D721Med (cell line): ENCODE data around the gene ZNF287.

ENCODE experiments used
- DNase-seq: peaks from one replicate; pipeline ENCODE4 v3.0.0; 2011; ENCODE audit warnings: low spot score; ENCODE audit not compliant: insufficient read length
- FAIRE-seq: peaks from 2 replicates; lab custom pipeline; 2011; peaks lifted over from hg19 to GRCh38; lab: Jason Lieb, UNC
- CTCF ChIP-seq: IDR thresholded peaks from 2 replicates; pipeline ENCODE4 v1.5.1; 2012; ENCODE audit warnings: mild to moderate bottlenecking, control low read depth; ENCODE audit not compliant: insufficient read depth; ENCODE audit errors: missing control alignments

The ZNF287 gene

GRCh38 chr17:16568541-16569357, at the start of gene ZNF287:
Gene ZNF287, minus strand, starts transcription at chr17:16569204. Its CDS starts 1,473 bp downstream, at chr17:16567731.
- no peak for TF ChIP-seq CTCF
- FAIRE-seq: no peak
- peak; percentile 92 for DNase-seq

GRCh38 chr17:16617481-16618060, 48.6 kb upstream of the ZNF287 start:
- no peak for FAIRE-seq
- DNase-seq: no peak
- TF ChIP-seq CTCF: no peak

- TF ChIP-seq CTCF: no peak
- no peak for DNase-seq
- FAIRE-seq: no peak
Measured at GRCh38 chr17:16599537-16599936, 30.5 kb upstream of the ZNF287 start.

- no peak for DNase-seq
- FAIRE-seq: no peak
- no peak for TF ChIP-seq CTCF
Measured at GRCh38 chr17:16593356-16594102, 24.5 kb upstream of the ZNF287 start.

GRCh38 chr17:16589097-16589969, 20.3 kb upstream of the ZNF287 start:
- FAIRE-seq: no peak
- TF ChIP-seq CTCF: peak; percentile 61
- peak; percentile 81 for DNase-seq

GRCh38 chr17:16585796-16586195, 16.8 kb upstream of the ZNF287 start:
- no peak for TF ChIP-seq CTCF
- no peak for FAIRE-seq
- DNase-seq: no peak
